ENCODE measurements around the gene SEMA3D. TPM values are rescaled to one million over a fixed set of nuclear protein-coding genes. Genes with fewer than 3 reads are reported as not detected.

SEMA3D gene
- total RNA-seq, 1 donor from 2014 or later: 1.4 TPM

- Mint-ChIP-seq H3K4me3 (ENCODE audit: unreplicated experiment) (no peak overlapping the region), H3K27ac (ENCODE audit: unreplicated experiment) (no peak overlapping the region), H3K36me3 (ENCODE audit: low read depth) (no peaks in the 10 kb centered on the region), H3K4me1 (ENCODE audit: low read depth) (no peaks in the 10 kb centered on the region), H3K27me3 (ENCODE audit: low read depth) (no peaks in the 10 kb centered on the region), H3K9me3 (ENCODE audit: low read depth) (no peaks in the 10 kb centered on the region)
- no peak for DNase-seq (ENCODE audit: low spot score)
- TF ChIP-seq, protein P1, sequence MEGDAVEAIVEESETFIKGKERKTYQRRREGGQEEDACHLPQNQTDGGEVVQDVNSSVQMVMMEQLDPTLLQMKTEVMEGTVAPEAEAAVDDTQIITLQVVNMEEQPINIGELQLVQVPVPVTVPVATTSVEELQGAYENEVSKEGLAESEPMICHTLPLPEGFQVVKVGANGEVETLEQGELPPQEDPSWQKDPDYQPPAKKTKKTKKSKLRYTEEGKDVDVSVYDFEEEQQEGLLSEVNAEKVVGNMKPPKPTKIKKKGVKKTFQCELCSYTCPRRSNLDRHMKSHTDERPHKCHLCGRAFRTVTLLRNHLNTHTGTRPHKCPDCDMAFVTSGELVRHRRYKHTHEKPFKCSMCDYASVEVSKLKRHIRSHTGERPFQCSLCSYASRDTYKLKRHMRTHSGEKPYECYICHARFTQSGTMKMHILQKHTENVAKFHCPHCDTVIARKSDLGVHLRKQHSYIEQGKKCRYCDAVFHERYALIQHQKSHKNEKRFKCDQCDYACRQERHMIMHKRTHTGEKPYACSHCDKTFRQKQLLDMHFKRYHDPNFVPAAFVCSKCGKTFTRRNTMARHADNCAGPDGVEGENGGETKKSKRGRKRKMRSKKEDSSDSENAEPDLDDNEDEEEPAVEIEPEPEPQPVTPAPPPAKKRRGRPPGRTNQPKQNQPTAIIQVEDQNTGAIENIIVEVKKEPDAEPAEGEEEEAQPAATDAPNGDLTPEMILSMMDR (IDR thresholded peaks at IDR 0.05): no peak
These were observed 211.2 kb downstream of the SEMA3D start for GRCh38 chr7:84975586-84976185.

DNA sequence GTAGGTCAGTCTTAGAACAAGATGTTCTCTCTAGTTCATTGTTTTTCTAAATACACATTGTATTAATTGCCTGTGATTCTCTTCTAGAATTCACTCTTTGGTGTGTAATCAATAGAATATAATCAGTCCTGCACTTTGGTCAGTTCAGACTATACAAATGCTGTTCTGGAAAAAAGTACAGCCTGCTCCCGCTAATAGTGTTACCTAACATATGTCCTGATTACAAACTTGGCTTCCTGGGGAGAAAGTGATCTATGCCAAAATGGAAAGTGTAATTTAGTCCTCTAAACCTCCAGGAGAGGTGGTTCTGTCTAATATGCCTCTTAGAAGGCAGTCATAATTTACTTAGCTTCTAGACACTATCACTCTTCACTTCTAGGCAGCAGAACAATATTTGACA is 215.5 kb downstream of the SEMA3D start:
- H3K27me3 Mint-ChIP-seq (ENCODE audit: low read depth): no peaks in the 10 kb centered on the region
- H3K27ac Mint-ChIP-seq (ENCODE audit: unreplicated experiment): no peak overlapping the region
- TF ChIP-seq, protein P1 (IDR thresholded peaks at IDR 0.05): no peak
- DNase-seq (ENCODE audit: low spot score): no peak
- H3K36me3 Mint-ChIP-seq (ENCODE audit: low read depth): no peaks in the 10 kb centered on the region
- H3K4me3 Mint-ChIP-seq (ENCODE audit: unreplicated experiment): no peak overlapping the region
- H3K4me1 Mint-ChIP-seq (ENCODE audit: low read depth): no peaks in the 10 kb centered on the region
- H3K9me3 Mint-ChIP-seq (ENCODE audit: low read depth): no peaks in the 10 kb centered on the region

- TF ChIP-seq, protein P1 (IDR thresholded peaks at IDR 0.05): no peak
- Mint-ChIP-seq H3K9me3 (ENCODE audit: low read depth) (peaks cover 6% of the 10 kb centered on the region), H3K4me3 (ENCODE audit: unreplicated experiment) (no peak overlapping the region), H3K4me1 (ENCODE audit: low read depth) (no peaks in the 10 kb centered on the region), H3K27me3 (ENCODE audit: low read depth) (no peaks in the 10 kb centered on the region), H3K36me3 (ENCODE audit: low read depth) (no peaks in the 10 kb centered on the region), H3K27ac (ENCODE audit: unreplicated experiment) (no peak overlapping the region)
- no peak for DNase-seq (ENCODE audit: low spot score)
These were observed 216.2 kb downstream of the SEMA3D start for GRCh38 chr7:84970670-84971069.

- peaks cover 9% of the 10 kb centered on the region for H3K4me1 Mint-ChIP-seq (ENCODE audit: low read depth)
- no peak for DNase-seq (ENCODE audit: low spot score)
- H3K4me3 Mint-ChIP-seq (ENCODE audit: unreplicated experiment): no peak overlapping the region
- H3K27me3 Mint-ChIP-seq (ENCODE audit: low read depth): no peaks in the 10 kb centered on the region
- peaks cover 1% of the 10 kb centered on the region for H3K36me3 Mint-ChIP-seq (ENCODE audit: low read depth)
- no peak overlapping the region for H3K27ac Mint-ChIP-seq (ENCODE audit: unreplicated experiment)
- TF ChIP-seq, protein P1 (IDR thresholded peaks at IDR 0.05): no peak
- peaks cover 11% of the 10 kb centered on the region for H3K9me3 Mint-ChIP-seq (ENCODE audit: low read depth)
These were observed 233.6 kb downstream of the SEMA3D start for GRCh38 chr7:84953234-84953633.

GRCh38 chr7:84950836-84951235 is 236.0 kb downstream of the SEMA3D start:
- no peak overlapping the region for H3K27ac Mint-ChIP-seq (ENCODE audit: unreplicated experiment)
- DNase-seq (ENCODE audit: low spot score): no peak
- peaks cover 1% of the 10 kb centered on the region for H3K36me3 Mint-ChIP-seq (ENCODE audit: low read depth)
- H3K9me3 Mint-ChIP-seq (ENCODE audit: low read depth): peaks cover 6% of the 10 kb centered on the region
- peaks cover 15% of the 10 kb centered on the region for H3K4me1 Mint-ChIP-seq (ENCODE audit: low read depth)
- H3K4me3 Mint-ChIP-seq (ENCODE audit: unreplicated experiment): no peak overlapping the region
- no peaks in the 10 kb centered on the region for H3K27me3 Mint-ChIP-seq (ENCODE audit: low read depth)
- TF ChIP-seq, protein P1 (IDR thresholded peaks at IDR 0.05): no peak
